GM19351 (cell line): Measurements from ENCODE around the gene ACCS.
A peak's percentile ranks its signal among the peaks of the same experiment; 100 is the strongest.

Experiments
- ATAC-seq: cut with Tn5 transposase; IDR thresholded peaks from one replicate; pipeline ENCODE4 v1.9.1; 2021; ENCODE audit warnings: mild to moderate bottlenecking, moderate library complexity; ENCODE audit not compliant: unreplicated experiment

Gene ACCS

DNA sequence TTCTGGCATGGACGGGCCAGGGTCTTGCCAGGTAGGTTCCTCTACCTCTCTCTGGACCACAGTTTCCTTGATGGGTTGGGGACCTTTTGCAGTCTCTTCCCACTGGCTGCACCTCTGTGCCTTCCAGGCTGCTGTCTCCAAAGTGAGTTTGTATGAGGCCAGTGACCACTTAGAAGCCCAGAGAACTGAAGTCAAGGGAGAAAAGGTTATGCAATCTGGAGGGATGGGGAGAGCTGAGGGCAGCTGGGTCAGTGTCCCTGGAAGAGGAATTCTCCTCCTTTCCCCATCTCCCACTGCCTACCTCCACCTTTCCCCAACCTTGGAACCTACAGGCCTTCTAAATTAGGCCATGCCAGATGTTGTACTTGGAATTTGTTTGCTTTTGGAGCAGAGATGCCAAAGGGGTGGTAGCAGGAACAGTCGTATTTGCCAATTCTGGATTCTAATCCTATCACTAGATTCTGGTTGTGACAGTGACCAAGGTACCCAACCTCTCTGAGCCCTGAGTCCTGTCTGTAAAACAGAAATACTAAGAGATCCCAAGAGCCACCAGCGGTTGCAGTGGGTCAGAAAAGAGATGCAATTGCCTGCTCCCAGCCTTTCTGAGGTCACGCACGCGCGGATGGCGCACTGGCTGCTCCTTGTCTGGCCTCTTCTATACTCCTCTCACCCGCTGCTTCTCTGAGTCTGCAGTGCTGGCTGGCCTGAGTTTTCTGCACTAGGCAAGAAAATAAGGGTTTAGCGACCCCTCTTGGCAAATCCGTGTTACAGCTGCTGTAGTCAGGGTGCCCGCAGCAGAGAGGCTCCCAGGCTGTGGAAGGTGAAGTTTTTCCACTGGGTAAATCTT lies 29.0 kb upstream of the ACCS start:
- peak; percentile 91 for ATAC-seq

DNA sequence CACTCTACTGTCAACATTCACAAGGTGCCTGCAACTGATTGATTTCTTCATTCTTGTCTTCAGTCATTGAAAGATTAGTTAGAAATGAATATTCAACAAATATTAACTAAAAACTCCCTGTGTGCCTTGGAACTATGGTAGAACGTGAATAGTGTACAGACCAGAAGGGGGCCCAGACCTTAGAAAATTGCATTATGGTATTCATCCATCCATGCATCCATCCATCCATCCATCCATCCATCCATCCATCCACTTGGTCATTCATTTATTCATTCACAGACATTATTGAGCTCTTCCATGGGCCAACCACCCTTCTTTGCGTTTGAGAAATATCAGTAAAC lies 28.4 kb upstream of the ACCS start:
- ATAC-seq = no peak

DNA sequence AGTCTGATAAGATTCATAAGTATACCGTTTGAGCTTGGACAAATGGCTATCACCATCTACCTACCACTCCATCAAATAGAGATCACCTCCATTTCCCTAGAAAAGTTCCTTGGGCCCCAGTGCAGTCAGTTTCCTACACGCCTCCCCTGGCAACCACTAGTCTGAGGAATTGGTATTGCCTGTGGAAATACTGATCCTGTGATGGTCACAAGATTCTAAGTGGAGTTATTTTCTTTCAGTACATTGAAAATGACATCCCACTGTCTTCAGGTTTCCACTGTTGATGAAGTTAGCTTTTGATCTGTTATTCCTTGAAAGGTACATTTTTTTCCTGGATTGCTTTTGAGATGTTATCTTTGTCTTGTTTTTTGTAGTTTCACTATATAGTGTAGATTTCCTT lies 22.9 kb upstream of the ACCS start:
- no peak for ATAC-seq

DNA sequence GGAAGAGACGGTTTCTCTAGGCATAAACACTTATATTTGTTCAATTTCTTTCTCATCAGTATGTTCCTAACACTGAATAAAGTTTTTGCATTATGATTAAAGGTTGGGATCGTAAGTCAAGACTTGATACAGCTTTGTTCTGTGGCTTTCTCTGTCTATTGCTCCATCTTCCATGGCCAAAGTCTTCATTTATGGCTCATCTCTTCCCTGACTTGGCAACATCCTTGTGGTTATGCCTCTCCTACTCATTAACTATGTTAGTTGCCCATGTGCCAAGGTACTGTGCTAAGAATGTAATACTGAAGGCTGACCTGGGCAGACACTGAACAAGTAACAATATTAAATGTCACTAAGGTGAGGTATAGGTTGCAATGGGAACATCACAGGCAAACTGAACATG lies 19.9 kb upstream of the ACCS start:
- no peak for ATAC-seq

DNA sequence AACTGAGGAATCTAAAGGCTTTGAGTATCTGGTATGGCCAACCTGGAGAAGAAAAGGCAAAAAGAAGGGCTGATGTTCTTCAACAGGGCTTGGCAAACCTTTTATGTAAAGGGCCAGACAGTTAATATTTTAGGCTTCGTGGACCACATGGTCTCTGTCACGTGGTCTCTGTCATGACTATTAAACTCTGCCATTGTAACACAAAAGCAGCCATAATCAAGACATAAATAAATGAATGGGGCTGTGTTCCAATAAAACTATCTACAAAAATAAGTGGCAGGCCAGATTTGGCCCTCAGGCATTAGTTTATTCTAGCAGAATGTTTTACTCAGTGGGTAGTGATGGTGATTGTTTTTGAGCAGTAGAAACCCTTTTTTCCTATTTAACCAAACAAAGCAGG lies 18.8 kb upstream of the ACCS start:
- ATAC-seq = no peak

DNA sequence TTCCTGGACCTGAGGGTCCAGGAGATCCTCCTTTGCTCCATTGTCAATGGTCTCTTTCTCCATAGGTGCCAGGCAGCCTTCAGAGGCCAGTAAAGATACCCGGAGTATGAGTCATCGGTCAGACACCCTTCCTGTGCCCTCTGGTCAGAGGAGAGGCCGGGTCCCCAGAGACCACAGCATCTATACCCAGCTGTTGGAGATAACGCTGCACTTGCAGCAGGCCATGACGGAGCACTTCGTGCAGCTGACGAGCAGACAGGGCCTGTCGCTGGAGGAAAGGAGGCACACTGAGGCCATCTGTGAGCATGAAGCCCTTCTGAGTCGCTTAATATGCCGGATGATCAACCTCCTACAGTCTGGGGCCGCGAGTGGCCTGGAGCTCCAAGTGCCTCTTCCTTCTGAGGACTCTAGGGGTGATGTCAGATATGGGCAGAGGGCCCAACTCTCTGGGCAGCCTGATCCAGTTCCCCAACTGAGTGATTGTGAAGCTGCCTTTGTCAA lies 18.1 kb upstream of the ACCS start, which contains the start of gene ACCSL:
TSS of gene ACCSL (plus strand) at position 51 of the 501 bp plus-strand sequence. CDS start at position 107, 56 bp downstream.
- no peak for ATAC-seq

DNA sequence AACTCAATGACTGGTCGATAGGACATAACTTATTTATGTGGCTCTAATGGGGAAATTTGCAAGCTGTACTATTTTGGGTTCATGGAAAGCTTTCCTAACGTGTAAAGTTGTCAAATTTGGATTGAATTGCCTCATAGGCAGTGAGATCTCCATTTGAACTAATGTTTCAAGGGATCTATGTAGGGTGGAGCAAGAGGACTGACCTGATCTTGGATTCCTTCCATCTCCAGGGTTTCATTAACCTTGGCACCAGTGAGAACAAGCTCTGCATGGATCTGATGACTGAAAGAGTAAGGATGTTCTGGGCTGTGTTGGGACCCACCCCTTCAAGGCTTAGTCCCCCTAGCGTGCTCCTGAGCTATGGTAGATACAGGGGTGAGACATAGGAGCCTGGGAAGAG lies 16.2 kb upstream of the ACCS start:
- ATAC-seq = no peak

DNA sequence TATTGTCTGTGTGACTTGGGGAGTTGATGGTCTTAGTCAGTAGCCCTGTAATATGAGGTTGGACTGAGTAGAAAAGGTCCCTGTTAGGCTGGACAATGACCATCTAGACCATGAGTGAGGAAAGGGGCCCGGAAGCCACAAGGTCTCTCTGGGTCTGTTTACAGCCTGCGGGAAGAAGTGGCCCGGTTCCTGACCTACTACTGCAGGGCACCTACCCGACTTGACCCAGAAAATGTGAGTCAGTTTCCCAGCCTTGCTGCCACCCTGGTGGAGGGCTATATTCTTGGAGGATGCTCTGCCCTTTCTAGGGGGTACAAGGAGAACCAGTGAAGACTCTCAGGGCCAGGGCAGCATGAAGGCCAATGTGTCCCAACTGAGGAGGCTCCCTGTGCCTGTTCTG lies 14.9 kb upstream of the ACCS start:
- no peak for ATAC-seq

DNA sequence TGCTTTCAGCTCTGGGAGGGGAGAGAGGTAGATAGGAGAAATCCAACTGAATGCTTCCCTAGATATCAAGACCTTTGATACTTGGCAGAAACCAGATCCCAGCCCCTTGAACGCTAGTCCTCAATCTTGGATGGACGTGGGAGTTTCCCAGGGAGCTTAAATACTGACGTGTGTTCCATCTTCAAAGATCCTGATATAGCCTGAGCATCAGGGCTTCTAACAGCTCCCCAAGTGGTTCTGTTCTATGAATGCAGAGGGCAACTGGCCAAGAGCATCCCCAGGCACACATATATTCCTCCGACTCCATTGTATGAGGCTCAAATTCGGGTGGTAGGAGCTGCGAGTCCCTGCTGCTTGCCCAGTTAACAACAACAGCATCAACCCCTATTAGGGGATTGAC lies 8.7 kb upstream of the ACCS start:
- no peak for ATAC-seq

DNA sequence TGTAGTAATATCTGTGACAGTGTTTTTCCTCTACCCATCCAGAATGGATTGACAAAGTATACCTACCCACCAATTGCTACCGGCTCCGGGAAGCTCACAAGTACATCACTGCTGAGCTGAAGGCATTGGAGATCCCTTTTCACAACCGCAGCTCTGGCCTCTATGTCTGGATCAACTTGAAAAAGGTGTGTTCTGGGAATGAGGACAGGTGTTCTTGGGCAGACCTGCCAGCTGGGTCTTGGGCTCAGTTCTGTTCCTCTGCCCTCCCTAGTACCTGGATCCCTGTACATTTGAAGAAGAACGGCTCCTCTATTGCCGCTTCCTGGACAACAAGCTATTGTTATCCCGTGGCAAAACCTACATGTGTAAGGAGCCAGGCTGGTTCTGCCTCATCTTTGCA lies 7.8 kb upstream of the ACCS start:
- no peak for ATAC-seq

DNA sequence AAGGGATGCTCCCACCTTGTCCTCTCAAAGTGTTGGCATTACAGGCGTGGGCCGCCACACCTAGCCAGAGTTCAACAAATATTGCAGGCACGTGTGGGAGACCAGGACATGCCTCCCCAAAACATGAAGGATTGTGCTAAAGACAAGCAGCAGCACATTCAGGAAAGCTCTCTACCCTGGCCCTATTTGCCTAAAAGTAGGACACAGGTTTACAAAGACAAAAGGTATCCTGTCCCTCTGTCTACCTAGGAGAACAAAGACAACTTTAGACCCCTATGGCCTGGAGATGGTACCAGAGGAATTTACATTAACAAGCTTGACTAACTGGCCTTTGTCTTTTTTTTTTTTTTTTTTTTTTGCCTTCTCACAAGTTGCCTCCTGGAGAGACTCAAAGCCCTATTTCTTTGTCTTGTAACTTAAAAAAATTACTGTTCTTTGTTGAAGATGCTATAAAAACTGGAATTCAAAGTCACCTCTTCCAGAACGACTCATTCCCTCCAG lies 859 bp upstream of the ACCS start:
- no peak for ATAC-seq

DNA sequence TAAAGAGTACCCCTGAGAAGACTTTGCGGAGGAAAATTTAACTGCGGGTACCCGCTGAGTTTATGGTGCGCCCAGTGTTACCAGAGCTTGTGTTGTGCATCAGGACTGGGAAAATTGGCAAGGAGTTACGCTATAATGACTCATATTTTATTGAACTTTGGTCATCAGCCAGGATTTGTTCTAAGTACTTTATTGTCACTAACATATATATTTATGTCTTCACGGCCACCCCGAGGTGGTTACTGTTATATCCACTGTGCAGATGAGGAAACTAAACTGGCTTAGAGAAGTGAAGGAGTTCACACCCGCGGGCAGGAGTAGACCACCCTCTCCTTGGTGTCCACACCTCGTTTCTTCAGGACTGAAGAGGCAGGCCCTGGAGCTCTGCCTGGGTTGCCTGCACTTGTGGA lies 667 bp downstream of the ACCS start:
- ATAC-seq = no peak

DNA sequence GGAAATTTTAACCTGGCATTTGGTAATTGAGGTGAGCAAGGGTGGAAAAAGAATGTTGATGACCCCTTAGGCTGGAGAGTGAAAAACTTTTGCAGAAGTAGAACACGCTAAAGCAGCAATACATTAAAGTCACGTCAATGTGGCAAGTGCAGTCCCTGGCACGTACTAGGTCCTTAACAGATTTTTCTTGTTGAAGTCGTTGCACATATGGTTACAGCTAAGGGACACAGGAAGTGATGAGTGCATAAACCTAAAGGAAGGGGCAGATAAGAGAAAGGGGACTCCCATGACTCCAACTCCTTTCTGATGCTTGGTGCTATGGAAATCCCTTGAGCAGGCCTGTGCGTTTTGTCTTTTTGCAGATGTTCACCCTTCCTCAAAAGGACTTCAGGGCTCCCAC lies 1.2 kb downstream of the ACCS start:
- no peak for ATAC-seq

DNA sequence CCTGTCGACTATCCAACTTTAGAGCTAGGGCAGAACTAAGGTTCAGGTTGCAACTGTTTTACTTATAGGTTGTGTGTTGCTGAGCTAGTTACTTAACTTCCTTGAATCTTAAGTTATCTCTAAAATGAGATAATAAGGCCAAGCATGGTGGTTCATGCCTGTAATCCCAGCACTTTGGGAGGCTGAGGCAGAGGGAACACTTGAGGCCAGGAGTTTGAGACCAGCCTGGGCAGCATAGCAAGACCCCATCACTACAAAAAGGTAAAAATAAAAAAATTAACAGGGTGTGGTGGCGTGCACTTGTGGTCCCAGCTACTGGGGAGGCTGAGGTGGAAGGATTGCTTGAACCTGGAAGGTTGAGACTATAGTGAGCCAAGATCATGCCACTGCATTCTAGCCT lies 2.1 kb downstream of the ACCS start:
- no peak for ATAC-seq

DNA sequence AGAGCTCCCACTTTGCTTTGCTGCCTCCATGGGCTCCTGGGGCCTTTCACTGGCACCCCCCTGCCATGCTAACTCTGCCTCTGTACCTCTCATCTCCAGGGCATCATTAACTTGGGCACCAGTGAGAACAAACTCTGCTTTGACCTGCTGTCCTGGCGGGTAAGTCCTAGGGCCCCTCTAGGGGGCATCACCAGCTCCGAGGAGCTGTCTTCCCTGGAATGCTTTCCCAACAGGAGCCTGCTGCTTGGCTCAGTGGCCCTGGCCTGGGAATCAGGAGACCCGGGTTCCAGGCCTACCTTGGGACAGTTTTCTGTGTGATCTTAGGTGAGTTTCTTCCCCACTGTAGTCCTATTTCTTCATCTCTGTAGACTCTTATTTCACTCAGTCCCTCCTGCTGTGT lies 5.1 kb downstream of the ACCS start:
- no peak for ATAC-seq

DNA sequence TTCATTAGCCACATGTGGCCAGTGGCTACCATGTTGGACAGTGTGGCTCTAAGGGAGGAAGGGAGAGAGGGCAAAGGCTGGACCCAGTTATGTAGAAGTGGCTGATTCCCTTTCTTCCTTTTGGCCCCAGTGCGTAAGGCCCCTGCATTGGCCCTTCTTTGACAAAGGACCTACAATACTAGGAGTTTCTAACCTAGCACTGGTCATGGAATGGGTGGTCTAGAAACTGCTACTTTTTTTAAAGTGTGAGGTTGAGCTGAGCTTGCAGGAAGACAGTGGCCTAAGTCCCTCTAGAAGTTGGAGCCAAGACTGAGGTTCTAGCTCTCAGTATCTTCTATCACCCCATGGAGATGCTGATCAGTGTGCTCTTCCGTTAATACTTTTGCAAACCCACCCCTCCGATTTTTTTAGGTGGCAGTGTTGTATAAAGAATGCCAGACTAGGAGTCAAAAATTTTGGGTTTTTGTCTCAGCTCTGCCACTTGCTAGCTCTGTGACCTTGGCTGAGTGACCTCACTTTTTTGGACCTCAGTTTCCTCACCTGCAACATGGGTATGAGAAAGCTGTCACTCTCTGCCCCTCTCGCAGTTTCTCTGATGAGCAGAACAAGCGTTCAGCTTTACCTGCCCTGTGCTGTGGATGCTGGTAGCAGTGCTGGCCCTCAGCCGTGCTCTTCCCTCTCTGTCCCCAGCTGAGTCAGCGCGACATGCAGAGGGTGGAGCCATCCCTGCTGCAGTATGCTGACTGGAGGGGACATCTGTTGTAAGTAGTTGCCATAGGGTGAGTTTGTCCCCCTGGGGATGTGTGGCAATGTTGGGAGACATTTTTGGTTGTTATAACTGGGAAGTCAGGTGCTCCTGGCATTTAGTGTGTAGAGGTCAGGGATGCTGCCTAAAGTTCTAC lies 6.9 kb downstream of the ACCS start:
- no peak for ATAC-seq

DNA sequence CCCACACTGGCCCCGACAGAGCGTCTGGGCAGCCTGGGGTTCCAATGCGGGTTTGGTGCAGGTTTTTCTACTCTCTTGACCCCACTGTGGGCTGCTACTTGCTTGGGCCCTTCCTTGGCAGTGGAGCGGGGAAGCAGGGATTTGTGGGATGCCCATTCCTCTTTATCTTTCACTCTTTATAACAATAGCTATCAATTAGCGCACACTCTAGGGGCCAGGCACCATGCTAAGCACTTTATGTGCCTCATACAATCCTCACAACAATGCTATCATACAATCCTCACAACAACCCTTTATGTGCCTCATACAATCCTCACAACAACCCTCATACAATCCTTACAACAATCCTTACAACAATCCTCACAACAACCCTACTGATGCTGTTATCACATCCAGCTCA lies 12.7 kb downstream of the ACCS start:
- no peak for ATAC-seq

DNA sequence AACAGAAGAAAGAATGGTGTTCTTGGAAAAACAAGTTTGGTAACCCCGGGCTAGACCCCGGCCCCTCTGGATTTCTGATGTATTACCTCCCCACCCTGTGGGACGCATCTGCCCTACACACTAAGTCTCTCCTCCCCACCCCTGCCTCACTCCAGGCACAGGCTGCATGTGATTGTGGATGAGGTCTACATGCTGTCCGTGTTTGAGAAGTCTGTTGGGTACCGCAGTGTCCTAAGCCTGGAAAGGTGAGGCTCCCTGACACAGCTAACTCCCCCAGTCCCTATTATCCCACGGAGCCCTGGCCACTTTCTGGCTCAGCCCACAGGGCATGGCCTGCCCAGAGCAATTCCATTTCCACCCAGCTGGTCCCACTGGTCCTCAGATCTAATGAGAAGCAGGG lies 13.3 kb downstream of the ACCS start:
- no peak for ATAC-seq

DNA sequence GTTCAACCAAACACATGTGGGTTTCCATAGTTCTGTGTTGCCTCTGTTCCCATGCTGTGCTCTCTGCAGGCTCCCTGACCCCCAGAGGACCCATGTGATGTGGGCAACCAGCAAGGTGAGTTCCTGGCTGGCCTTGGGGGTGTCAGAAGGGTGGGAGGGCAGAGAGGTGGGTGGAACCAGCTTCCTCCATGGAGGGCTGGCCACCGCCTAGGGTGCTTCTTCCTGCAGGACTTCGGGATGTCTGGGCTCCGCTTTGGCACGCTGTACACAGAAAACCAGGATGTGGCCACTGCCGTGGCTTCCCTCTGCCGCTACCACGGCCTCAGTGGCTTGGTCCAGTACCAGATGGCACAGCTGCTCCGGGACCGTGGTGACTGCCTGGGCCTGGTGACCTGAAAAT lies 14.9 kb downstream of the ACCS start:
- ATAC-seq = no peak

DNA sequence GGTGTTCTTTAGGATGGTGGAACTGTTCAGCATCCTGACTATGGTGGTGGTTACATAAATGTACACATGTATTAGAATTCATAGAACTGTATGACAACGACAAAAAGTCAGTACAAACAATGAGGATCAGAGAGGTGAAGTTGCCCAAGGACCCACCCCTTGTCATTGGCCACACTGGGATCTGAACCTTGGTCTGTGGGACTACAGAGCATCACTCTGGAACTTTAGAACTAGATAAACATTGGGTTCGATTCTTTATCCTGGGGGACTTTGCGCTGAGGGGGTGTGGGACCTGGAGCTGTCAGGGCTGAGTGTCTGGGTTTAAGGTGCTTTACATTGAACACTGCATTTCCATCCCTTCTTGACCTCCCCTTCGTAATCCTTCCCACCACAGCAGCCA lies 16.6 kb downstream of the ACCS start:
- no peak for ATAC-seq

DNA sequence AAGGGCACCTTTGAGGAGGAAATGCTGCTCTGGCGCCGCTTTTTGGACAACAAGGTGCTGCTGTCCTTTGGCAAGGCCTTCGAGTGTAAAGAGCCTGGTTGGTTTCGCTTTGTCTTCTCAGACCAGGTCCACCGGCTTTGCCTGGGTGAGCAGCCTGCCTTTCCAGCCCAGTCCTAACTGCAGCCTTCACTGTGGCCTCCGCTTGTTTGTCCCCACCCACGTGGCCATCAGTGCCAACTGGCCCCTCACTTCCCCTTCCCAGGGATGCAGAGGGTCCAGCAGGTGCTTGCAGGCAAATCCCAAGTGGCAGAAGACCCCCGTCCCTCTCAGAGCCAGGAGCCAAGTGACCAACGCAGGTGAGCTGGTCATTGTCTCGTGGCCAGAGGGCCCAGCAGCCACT lies 17.4 kb downstream of the ACCS start:
- no peak for ATAC-seq

DNA sequence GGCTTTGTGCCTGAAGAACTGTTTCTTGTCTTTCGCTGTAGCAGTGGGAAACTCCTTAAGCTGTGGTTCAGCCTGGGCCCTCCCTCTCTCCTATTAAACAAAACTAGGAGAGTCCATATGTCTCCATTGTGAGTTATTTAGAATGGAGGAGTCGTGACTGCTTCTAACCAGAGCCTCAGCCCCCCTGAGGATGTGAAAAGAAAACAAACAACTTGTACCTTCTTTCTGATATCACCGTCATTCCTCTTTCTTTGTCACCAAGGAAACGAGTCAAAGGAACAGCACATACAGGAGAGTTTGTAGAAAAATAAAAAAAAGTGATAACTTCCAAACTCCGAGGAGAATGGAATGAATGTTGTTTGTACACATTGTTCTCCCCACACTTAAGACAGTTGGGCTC lies 17.8 kb downstream of the ACCS start:
- no peak for ATAC-seq
